Measurements from ENCODE around the gene COL19A1.
"Not testable (repeated sequence)": the region's sequence is repeated elsewhere in the genome, so short reads cannot be mapped to it uniquely, and the experiment has no call there.

COL19A1 gene

DNA sequence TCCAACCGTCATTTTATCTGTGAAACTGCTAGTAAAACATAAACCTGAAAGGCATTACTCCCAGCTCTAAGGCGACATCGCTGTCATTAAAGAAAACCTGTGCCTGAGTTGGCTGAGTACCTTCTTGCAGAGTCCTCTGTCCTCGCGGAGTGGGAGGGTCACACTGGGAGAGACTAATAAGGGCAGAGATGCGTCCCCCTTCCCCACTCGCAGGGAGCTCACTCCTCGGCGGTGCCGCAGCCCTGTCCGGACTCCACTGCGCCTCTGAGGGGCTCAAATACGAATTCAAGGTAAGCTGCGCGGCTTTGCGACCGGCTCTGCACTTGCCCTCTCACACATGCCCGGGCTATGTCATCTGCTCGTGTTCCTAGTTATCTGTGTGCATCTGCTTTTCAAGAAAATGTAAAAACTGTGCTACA lies at the start of gene COL19A1:
Gene COL19A1, plus strand, starts transcription at position 206 of the 419 bp plus-strand sequence. CDS start 13,012 bp downstream, outside the sequence.
- DNase-seq, result peak; percentile 12

DNA sequence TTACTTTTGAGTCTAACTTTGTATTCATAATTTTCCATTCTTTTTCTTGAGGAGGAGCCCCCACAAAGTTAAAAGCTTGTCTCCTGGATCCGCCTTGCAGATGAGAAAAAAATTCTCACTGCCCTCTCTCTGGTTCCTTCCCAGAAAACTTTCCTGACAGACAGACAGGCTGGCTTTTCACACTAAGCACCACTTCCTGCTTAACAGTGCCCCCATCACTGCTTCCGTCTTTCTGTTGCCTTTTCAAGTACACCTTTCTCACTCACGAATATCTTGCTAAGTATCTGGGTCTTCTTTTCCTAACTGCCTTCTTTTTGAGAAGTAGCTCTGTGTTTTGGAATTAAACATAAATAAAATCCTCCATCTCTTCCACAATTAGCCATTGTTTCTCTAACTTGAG lies 49.8 kb upstream of the COL19A1 start:
- DNase-seq, result peak; percentile 9

DNA sequence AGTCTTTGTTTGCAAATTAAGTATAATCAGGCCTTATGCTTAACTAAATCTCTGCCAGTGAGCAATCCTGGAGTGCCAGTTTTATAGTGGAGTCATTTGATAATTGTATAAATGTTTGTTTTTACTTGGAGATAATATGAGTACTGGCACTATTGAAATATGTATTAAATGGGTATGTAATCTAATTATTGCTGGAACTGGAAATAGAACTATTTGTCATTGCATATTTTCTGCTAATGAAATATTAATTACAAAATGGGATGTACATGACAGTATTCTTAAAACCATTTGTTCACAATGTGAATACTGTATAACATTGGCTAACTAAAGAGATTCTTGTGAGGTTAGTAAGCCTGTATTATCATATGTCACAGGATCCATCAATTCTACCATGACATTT lies 49.0 kb upstream of the COL19A1 start:
- DNase-seq, result no peak

DNA sequence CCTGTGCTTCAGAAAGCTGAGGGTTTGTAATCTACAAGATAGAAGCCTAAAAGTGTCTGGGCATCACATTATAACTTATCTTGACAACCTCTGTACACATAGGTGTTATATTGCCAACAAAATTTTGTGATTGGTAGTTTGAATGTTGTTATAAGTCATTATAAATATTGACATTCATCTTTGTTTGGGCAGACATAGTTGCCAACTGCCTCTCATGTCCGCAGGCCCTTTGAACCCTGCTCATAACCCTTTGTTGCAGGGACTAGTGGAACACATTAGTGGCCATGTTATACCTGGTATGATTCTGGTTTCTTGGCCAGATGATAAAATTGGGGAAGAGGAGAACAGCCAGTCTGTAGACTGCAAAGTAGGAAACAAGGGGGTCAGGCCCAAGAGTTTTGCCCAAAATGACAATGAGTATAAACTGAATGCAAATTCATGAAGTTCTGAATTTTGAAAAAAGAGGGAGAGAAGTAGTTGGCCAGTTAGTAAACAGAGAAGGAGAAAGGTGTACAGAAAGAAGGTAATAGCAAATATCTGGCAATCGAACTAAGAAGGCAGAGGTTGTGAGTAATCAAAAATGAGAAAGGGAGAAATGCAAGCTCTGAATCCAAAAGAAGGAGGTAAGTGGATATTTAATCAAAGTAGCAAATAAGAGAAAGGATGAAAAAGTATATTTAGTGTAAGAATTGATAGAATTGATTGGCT lies 48.0 kb upstream of the COL19A1 start:
- no peak for DNase-seq

DNA sequence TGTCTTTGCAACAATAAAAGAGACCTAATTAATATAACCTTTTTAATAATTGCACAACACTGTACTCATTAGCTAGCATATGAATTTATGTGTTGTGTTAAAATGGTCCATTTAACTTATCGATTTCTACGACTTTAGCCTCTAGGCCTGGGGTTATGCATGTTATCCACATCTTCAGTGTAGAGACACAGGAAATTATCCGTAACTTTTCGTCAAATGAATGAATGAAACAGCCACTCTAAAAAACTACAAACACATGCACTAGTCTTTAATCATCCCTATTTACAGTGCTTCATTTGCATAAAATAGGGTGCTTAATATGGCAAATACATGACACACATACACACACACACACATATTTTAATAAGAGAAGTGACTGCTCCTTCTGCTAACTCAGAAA lies 47.2 kb upstream of the COL19A1 start:
- DNase-seq, result no peak

DNA sequence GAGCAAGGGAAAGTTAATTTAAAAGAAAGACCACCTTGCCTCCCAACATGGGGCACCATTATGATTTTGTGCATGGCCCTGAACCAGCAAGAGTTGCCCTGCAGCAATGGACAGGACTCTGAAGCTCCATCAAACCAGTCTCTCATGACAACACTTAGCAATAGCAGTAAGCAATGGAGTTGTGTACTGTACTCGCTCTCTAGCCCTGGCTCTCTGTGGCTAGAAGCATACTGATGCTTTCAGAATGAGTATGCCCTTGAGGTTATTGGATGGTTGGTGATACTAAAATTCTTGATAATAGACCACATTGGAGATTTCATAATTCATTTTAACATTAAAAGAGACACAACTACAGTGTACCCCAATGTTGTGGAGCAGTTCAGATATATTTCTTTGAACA lies 46.3 kb upstream of the COL19A1 start:
- peak; percentile 7 for DNase-seq

DNA sequence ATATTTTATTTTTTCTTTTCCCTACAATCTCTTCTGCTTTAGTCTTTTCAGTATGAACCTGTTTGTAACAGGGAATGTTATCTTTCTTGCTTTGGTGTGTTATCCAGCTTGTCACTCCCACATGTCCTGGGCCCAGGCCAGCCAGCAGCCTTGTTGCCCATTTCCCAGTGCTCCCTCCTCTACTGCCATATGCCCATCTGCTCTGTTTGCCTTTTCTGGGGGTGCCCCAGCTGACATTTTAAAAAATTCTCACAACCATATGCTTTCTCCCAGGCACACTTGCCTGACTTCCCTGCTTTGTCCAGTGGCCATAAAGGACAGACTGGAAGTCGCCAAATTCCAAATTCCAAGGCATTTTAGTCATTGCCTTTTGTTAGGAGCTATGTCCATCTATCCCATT lies 45.9 kb upstream of the COL19A1 start:
- DNase-seq, result no peak

DNA sequence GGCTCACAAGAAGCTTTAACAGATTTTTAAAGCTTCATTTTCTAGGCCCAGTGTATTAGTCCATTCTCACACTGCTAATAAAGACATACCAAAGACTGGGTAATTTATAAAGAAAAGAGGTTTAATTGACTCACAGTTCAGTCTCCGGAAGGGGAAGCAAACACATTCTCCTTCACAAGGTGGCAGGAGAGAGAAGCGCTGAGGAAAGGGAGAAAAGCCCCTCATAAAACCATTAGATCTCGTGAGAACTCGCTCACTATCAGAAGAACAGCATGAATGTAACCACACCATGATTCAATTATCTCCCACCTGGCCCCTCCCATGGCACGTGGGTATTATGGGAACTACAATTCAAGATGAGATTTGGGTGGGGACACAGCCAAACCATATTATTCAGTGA lies 42.0 kb upstream of the COL19A1 start:
- DNase-seq, result not testable (repeated sequence)

DNA sequence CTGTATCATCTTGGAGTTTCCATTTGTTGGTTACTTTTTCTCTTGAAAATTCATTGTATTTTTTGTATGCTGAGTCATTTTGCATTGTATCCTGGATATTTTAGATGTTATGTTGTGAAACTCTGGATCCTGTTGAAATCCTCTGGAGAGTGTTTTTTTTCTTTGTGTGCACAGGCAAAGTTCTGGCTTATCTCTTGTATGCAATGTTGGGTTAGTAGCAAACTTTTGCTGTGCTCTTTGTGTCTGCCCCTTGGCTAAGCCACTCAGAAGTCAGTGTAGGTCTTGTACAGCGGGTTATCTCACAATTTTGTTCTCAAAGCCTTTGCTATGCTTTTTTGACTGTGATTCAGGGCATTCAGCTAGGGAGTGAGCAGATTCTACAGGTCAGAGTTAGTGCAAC lies 40.5 kb upstream of the COL19A1 start:
- DNase-seq, result no peak

DNA sequence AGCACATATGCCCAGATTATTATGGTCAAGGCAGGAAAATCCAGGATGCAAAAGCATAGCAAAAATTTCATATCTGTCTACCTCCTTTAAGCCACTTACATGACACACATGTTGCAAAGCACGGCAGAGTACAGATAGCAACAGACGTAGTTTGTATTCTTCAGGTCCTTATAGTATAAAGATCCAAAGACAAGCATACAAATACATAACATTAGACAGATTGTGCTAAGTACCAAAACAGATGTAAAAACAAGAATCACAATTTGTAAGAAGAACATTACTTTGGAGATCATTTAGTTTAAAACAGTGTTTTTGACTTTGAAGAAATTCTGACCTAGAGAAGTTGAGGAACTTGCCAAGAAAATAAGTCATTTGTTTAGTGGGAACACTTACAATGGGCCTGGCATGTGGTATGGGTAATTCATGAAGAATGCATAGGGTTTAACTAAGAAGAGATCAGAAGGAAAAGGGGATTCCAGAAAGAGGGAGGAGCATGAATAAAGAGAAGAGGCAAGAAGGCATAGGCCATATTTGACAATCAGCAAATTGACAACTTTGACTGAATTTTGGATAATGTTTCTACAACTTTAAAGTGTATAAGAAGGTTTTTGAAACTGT lies 39.0 kb upstream of the COL19A1 start:
- no peak for DNase-seq

DNA sequence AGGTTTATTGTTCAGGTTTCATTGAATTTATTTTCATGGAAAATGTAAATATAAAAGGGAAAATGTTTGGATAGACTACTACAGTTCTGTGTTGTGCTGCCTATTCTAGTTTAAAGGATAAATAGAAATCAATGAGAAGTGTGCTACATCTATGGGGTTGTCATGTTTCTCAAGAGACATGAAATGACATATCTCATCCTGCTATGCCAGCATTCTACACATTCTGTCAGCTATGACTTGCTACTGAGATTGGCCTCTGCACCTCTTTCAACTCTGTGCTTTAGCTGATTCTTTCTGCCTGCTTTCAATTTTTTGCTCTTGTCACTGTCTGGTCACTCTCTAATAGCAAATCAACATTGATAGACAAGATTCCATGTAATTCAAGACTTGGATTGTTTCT lies 33.8 kb upstream of the COL19A1 start:
- DNase-seq, result no peak

DNA sequence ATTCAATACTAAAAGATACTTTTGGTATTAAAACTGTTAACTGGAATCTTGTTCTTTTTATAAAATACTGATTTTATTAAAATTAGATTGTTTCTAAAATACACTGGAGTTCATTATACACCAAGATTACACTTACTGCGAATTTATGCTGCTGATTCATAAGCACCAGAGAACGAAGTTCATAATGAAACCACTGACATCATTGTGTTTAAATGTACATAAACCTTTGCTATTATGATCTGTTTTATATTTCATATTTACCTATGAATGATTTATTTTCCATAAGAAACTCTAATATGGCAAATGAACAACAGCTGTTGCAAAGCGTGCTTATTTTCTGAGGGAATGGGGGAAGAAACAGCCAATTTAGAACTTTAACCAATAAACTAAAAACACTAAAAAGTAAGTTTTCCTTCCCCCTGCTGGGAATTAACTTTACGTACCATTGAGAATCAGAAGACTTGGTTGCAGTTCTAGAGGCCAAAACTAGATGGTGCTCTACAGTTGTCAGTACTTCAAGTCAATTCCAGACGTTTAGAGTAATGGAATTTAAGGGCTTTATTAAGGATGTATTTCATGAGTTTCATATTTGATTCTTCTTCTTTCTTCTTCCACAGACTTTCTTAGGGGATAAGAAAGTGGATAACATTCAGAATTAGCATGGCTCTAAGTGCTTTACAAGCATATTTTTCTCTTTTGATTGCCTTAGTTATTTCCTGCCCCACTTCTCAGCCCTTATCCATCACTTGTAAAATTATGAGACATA lies 30.8 kb upstream of the COL19A1 start:
- peak; percentile 33 for DNase-seq

DNA sequence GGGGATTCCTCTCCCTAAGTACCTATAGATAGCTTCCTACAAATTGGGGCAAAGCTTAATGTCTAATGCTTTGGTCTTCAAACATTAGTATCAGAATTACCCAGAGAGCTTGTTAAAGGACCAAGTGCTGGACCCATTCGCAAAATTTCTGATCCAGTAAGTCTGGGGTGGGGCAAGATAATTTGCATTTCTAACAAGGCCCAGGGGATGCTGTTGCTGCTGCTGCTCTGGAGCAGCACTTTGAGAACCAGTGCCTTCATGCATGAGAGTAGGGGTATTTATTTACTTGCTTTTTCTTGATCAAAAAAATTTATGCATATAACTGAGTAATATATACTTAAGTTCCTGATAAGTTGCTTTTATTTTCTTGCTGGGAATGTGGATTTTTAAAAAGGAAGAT lies 24.5 kb upstream of the COL19A1 start:
- DNase-seq, result no peak

DNA sequence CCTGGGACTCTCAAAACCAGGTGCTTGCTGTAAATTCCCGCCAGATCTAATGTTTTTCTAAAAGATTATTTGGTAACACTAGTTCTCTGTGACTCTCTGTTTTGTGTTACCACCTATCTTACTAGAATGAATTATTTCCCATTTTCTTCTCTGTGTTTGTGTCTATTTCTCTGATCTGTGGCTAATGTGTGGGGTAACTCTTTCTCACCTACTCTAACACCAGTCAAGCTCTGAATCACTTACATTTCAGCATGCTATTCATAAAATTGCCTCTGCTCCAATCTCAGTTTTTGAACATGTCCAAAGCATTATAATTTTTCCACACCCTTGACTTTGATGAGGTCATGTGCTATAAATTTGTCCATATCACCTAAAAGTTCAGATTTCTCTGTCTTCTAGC lies 23.2 kb upstream of the COL19A1 start:
- DNase-seq, result no peak

DNA sequence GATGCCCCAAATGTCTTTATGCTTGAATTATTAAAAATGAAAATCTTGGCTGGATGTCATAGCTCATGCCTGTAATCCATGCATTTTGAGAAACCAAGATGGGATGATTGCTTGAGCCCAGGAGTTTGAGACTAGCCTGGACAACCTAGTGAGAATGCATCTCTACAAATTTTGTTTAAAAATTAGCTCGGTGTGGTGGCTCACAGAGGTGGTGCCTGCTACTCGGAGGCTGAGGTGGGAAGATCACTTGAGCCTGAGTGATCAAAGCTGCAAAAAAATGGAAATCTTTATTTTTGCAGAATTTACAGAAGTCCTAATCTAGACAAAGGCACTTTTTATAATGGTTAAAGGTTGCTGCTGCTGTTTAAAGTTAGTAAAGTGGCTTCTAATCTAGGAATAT lies 20.0 kb upstream of the COL19A1 start:
- DNase-seq, result no peak

DNA sequence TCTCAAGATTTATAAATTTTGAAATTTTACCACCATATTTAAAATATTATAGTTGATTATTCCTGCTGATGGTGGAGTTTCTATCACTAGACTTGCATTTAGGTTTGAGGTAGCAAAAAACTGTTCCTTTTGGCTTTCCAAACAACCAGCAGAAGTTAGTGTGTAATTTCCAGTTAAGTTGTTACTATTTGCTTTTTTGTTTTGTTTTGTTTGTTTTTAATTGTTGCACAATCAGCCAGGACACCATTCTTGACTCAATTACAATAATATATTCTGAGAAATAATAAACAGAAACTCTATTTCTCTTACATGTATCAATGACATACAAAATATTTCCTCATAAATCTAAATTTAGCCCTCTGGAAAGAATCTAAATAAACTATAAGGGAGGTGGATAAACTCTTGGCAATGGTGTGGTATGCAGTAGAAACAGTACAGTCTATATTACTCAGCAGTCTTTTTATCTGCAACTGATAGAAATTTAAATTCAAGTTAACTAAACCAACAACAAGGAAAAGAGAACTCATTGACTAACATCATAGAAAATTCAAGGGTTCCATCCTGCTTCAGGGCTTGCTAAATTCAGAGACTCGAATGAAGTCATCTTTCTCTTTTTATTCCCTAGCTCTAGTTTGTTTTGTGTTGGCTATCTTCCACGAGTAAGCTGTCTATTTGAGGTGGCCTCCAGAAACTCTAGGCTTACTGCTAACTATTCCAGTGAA lies 19.4 kb upstream of the COL19A1 start:
- no peak for DNase-seq

DNA sequence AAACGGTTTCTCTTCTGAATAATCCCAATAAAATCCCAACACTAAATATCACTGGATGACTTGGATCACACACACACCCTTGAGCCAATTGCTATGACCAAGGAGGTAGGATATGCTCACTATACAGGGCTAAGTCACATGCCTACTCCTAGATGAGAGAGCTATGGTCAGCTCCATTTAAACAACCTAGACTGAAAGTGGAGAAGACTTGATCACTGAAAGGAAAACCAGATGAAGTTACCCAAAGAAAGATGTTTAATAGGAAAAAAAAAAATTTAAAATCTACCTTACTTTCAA lies 18.9 kb upstream of the COL19A1 start:
- no peak for DNase-seq

DNA sequence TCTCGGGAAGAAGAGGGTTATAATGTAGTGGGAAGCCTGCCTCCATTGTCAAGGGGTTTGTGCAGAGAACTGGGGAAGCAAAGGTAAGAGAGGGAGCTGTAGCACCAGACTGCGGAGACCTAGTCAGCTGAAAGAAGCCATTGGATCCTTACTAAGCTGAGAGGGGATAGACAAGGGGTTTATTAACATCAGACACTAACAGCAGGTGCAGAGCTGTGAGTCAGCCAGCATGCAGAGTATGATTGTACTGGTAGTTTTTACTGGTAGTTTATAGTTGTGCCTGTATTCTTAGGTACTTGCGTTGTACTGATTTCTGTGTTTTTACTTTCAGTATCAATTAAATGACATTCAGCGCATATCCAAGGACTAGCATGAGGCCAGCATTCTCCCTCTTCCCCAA lies 17.8 kb upstream of the COL19A1 start:
- no peak for DNase-seq

DNA sequence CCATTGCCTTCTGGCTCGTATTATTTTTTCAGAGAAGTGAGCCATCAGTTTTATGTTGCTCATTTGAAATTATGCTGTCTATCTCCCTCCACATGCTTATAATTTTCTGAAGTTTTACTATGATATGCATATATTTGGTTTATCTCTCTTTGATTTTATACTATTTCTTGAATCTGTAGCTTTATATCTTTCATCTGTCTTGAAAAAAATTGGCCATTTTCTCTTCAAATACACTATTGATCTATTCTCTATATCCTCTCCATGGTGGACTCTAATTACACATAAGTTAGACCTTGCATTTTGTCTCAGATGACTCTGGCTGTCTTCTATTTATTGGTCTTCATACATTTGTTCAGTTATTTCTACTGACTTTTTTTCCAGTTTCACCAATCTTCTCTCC lies 13.7 kb upstream of the COL19A1 start:
- no peak for DNase-seq

DNA sequence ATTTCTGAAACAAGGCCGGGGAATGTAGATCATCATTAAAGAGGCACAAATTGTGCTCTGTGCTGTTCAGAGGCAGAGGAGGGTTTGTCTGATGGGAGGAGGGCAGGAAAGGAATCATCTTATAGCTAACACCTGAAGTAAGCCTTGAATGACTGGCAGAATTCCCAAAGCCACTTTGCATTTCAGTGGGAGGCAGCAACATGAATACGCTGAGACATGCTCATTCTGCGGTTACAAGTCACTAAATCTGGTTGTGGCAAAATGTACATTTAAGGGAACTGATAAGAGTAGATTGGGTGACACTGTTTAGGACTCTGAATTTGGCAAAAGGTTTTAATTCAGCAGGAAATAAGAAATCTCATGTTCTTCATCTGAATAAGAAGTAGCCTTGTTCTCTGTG lies 4.4 kb upstream of the COL19A1 start:
- DNase-seq, result no peak

DNA sequence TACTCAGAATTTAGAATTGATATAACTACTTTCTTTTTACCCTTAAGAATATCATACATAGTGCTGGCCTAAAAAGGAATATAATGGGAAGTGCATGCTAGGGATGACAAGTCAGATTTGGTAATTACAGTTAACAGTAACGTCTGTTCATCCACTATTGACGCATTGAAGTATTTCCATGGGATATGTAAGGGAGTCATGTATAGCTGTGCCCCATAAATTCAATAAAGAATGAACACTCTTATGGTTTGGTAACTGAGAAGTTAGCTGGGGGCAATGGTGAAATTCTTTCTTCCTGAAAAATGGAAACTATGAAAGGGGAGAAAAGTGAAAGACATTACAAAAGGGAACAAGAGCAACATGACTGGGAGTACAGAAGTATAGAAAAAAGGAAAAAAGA lies 2.6 kb upstream of the COL19A1 start:
- no peak for DNase-seq

DNA sequence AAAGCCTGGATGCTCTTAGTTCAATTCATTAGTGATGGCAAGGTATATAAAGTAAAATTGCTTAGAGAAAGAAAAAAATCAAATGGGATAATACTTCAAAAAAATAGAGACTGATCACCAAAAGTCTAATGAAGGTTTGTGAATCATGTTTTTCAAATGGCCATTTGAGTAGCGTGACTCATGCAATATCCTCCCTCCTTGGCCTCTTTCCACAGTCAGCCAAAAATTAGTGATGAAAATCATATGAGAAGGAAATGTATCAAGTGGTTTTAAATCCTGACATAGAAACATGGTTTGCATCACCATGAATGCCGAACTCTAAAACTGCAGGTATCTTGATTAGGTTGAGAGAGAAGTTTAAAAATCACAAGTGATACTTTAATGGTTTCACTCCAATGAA lies 1.2 kb upstream of the COL19A1 start:
- no peak for DNase-seq

DNA sequence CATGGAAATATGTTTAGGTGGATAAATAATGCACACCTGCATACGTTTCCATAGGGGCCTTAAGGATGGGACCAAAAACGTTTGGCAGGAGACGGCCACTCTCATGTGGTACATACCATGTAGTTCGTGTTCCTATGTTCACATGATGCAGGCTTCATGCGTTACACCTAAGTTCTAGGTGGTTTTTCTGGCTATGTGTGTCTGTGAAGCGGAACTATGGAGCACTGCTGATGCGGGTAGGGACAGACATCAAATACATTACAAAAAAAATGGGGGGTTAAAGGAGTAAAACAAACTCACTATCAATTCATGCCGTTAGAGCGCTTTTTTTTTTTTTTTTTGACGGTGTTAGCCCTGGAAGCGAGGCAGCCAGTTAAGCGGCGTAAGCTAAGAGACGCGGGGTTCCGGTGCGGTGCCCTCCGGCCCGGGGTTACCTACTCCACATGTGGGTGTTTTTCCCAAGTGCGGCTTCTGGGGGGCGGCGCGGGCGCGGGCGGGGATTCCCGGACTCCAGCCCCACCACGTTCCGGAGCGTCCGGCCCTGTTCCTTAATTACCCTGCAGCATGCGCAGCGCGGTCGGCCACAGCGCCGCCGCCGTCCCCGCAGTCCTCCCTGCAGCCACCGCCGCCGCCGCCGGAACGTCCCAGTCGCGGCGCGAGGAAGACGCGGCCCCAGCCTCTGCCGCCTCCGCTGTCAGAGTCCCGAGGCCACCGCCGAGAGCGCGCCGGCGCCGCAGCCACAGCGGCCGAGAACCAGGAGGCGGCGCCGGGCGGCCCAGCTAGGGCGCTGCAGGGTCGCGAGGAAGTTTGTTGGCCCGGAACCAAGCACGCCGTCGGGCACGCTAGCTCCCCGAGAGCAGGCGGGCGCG lies 648 bp downstream of the COL19A1 start:
- peak; percentile 53 for DNase-seq

Measured in activated CD4-positive, alpha-beta T cell treated with anti-CD3 and anti-CD28 coated beads, Interleukin-2, amount 50 U/mL, for 16 hours (primary cell).